PC-3 (cell line): Measurements from ENCODE around the gene PSTPIP2.

Experiments
- CTCF ChIP-seq: fragments of 300-600 bp; sonication (generic); conservative IDR thresholded peaks from 2 replicates; pipeline ENCODE4 v1.5.1; 2017; ENCODE audit warnings: antibody characterized with exemption, low read depth, mild to moderate bottlenecking, low read length
- EZH2 ChIP-seq: fragments of 300-600 bp; sonication (generic); IDR thresholded peaks from one replicate; pipeline ENCODE4 v1.6.1; 2017; ENCODE audit warnings: antibody characterized with exemption, mild to moderate bottlenecking, low read length; ENCODE audit not compliant: unreplicated experiment
- EZH2phosphoT487 ChIP-seq: fragments of 300-600 bp; sonication (generic); IDR thresholded peaks from 2 replicates; pipeline ENCODE4 v1.6.1; 2018; ENCODE audit warnings: mild to moderate bottlenecking, antibody characterized with exemption, low read length, borderline replicate concordance

- TF ChIP-seq EZH2 (no peak), EZH2phosphoT487 (no peak), CTCF (no peak)
These were observed 43.5 kb downstream of the PSTPIP2 start for GRCh38 chr18:46028536-46028891.
